ENCODE measurements around the gene CPB1.

DNA sequence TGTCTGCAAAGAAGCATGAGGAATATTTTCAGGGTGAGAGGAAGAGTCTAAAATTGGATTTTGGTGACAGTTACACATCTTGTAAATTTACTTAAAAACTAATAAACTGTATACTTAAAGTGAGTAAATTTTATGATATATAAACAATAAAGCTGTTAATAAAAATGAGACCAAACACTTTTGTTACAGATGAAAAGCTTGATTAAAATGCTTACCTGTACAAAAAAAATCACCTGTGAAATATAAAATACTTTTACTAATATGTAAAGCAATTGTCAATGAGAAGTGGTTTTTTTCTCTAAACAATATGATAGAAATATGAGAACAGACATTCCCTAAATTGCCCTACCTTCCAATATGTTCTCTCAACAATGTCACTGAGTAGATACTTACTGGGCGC lies 27.2 kb upstream of the CPB1 start:
- TF ChIP-seq, protein P1, sequence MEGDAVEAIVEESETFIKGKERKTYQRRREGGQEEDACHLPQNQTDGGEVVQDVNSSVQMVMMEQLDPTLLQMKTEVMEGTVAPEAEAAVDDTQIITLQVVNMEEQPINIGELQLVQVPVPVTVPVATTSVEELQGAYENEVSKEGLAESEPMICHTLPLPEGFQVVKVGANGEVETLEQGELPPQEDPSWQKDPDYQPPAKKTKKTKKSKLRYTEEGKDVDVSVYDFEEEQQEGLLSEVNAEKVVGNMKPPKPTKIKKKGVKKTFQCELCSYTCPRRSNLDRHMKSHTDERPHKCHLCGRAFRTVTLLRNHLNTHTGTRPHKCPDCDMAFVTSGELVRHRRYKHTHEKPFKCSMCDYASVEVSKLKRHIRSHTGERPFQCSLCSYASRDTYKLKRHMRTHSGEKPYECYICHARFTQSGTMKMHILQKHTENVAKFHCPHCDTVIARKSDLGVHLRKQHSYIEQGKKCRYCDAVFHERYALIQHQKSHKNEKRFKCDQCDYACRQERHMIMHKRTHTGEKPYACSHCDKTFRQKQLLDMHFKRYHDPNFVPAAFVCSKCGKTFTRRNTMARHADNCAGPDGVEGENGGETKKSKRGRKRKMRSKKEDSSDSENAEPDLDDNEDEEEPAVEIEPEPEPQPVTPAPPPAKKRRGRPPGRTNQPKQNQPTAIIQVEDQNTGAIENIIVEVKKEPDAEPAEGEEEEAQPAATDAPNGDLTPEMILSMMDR (IDR thresholded peaks at IDR 0.05 in 8 of 11, conservative IDR thresholded peaks at IDR 0.05 in 3 of 11): no peak
- TF ChIP-seq POLR2A (IDR thresholded peaks at IDR 0.05): no peak

Measured in spleen (tissue), 7 donors.